ENCODE measurements around the gene GBX1. TPM values are rescaled to one million over a fixed set of nuclear protein-coding genes. Genes with fewer than 3 reads are reported as not detected.

Gene GBX1
- total and polyA plus RNA-seq, 2 of the 4 experiments (the other 2 are of a cell fraction): not detected

DNA sequence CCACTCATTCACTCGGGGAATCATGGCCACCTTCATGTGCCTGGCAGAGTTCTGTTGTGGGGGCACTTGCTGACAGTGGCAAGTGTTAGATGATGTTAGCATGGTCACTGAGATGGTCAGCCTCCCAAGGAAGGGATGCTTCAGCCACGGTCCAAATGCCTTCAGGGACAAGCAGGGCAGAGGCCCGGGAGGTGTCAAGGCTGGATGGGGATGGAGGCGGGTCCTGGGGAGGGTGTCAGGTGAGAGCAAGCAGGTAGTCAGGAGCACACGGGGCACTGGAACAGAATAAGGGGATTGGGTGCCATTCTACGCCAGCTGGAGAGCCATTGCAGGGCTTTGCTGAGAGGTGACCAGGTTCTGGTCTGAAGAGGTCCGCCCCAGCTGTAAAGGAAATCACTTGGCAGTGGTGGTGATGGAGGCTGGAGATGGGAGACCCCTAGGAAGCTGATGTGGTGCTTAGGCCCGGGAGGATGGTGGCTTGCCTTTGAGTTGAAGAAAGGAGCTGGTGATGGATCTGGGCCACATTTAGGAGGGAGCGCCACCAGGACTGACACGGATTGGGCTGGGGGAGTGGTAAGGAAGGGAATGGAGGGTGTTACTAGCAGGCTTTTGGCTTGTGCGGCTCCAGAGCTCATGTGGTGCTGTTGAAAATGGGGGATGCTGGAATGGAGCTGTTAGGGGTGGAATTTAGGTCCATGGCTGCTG is 57.1 kb downstream of the GBX1 start:
- H3K14ac ChIP-seq (replicated peaks; ENCODE audit: low read depth, low read length): no peak overlapping the region
- no peak overlapping the region for H3K4me3 ChIP-seq (ENCODE audit: insufficient read depth, low read depth, low read length)
- H3K4ac ChIP-seq (ENCODE audit: low read depth, low read length): peak overlapping the region; percentile 86
- intact Hi-C loops (cut with micrococcal nuclease): loop anchor here (2.0 to 5.0 kb wide), 4 partner anchors 98 to 332 kb away; no protein-coding TSS in a partner anchor
- 0 out of 2 replicates have a peak overlapping the region, but pooled peaks have one; percentile 42 for H2BK120ac ChIP-seq (ENCODE audit: low read depth, low read length)
- H3K9ac ChIP-seq (ENCODE audit: low read depth, low read length): no peak overlapping the region
- 0 out of 4 replicates have a peak overlapping the region, but pooled peaks of 1 of the 2 experiments have one; percentile 29 for H4K8ac ChIP-seq (ENCODE audit: low read depth in 2 of 2, low read length in 2 of 2)
- peak overlapping the region; percentile 35; the same call in 1 of the 2 replicates for H2BK20ac ChIP-seq (ENCODE audit: low read depth, low read length)
- no peak for DNase-seq
- peak overlapping the region; percentile 38; the same call in 1 of the 2 replicates for H4K91ac ChIP-seq (ENCODE audit: insufficient read depth, low read depth, low read length)
- peaks cover 22% of the 10 kb centered on the region for H3K4me1 ChIP-seq (ENCODE audit: control insufficient read depth, insufficient read depth, low read length)
- peaks cover 19% of the 10 kb centered on the region for H3K9me1 ChIP-seq (ENCODE audit: insufficient read depth, low read length)
- H3K27me3 ChIP-seq (ENCODE audit: control insufficient read depth, insufficient read depth, low read length): no peaks in the 10 kb centered on the region
- H2AK9ac ChIP-seq (replicated peaks; ENCODE audit: low read depth, low read length, poor library complexity): peak overlapping the region; percentile 92
- ATAC-seq (ENCODE audit: low read depth): no peak
- ChIA-PET CTCF (interaction anchor here (0.6 to 1.7 kb wide), 6 partner anchors 13 to 71 kb away, joined by 3 to 7 read pairs (median 4); no protein-coding TSS in a partner anchor), POLR2A (ENCODE audit: unreplicated experiment) (no interaction called here)
- no peak overlapping the region for H3K18ac ChIP-seq (ENCODE audit: low read depth, low read length)
- no peak overlapping the region for H2BK15ac ChIP-seq (ENCODE audit: low read depth, low read length)
- H3K56ac ChIP-seq (ENCODE audit: extremely low read depth, insufficient read depth, low read length): no peak overlapping the region
- H3K9me3 ChIP-seq (ENCODE audit: control insufficient read depth, insufficient read depth, low read length): no peaks in the 10 kb centered on the region
- 76% methylated on average over 10 of the region's 11 CpGs; no CpG with 5 or more reads in 1 of the 2 experiments for WGBS, 2 experiments (ENCODE audit: extremely low coverage in 2 of 2, insufficient read length in 1 of 2)
- H4K5ac ChIP-seq (ENCODE audit: low read depth, low read length): no peak overlapping the region
- peaks cover 23 to 76% of the 10 kb centered on the region in 2 experiments; a peak in 3 of 4 replicates for H3K79me1 ChIP-seq (ENCODE audit: low read depth in 1 of 2, low read length in 2 of 2)
- BruUV-seq (replicated peaks): no TSS peak
- in situ Hi-C loops (cut with MboI; ENCODE audit: low sequenced_read_pairs): loop anchor here (5.0 to 25.0 kb wide), 2 partner anchors 88 to 323 kb away; partner anchors contain the start of gene ATG9B
- H2BK5ac ChIP-seq (ENCODE audit: low read depth, low read length, poor library complexity, severe bottlenecking): no peak overlapping the region
- H3K4me2 ChIP-seq (ENCODE audit: low read depth, low read length): no peak overlapping the region
- H4K20me1 ChIP-seq (ENCODE audit: insufficient read depth, low read length): peaks cover 73% of the 10 kb centered on the region
- H3K36me3 ChIP-seq (ENCODE audit: control insufficient read depth, insufficient read depth, low read length): peaks cover 5% of the 10 kb centered on the region
- no peak overlapping the region for H2AFZ ChIP-seq (replicated peaks; ENCODE audit: low read length, poor library complexity)
- dilution Hi-C loops (cut with HindIII; ENCODE audit: low sequenced_read_pairs, unreplicated experiment): no loop called here
- peak overlapping the region; percentile 63; the same call in 1 of the 2 replicates for H3K23ac ChIP-seq (ENCODE audit: low read depth, low read length)
- no peak overlapping the region for H3K27ac ChIP-seq (ENCODE audit: insufficient read depth, low read length)
- no peak for TF ChIP-seq RCOR1 (IDR thresholded peaks at IDR 0.05; ENCODE audit: insufficient replicate concordance, low read length)
- TF ChIP-seq NFE2L2 (IDR thresholded peaks at IDR 0.05; ENCODE audit: low read depth, low read length): no peak
- TF ChIP-seq MAFK (IDR thresholded peaks at IDR 0.05; ENCODE audit: low read depth, low read length): no peak
- TF ChIP-seq CHD1 (IDR thresholded peaks at IDR 0.05; ENCODE audit: low read depth, low read length): no peak
- no peak for TF ChIP-seq CEBPB (IDR thresholded peaks at IDR 0.05; ENCODE audit: low read depth, low read length)
- no peak for TF ChIP-seq FOS (IDR thresholded peaks at IDR 0.05; ENCODE audit: low read depth, low read length)
- TF ChIP-seq, protein P1, sequence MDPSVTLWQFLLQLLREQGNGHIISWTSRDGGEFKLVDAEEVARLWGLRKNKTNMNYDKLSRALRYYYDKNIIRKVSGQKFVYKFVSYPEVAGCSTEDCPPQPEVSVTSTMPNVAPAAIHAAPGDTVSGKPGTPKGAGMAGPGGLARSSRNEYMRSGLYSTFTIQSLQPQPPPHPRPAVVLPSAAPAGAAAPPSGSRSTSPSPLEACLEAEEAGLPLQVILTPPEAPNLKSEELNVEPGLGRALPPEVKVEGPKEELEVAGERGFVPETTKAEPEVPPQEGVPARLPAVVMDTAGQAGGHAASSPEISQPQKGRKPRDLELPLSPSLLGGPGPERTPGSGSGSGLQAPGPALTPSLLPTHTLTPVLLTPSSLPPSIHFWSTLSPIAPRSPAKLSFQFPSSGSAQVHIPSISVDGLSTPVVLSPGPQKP (IDR thresholded peaks at IDR 0.05; ENCODE audit: borderline replicate concordance, low read depth, low read length): no peak
- no peak for TF ChIP-seq MAZ (IDR thresholded peaks at IDR 0.05; ENCODE audit: borderline replicate concordance, low read depth, low read length)
- TF ChIP-seq, protein P2, sequence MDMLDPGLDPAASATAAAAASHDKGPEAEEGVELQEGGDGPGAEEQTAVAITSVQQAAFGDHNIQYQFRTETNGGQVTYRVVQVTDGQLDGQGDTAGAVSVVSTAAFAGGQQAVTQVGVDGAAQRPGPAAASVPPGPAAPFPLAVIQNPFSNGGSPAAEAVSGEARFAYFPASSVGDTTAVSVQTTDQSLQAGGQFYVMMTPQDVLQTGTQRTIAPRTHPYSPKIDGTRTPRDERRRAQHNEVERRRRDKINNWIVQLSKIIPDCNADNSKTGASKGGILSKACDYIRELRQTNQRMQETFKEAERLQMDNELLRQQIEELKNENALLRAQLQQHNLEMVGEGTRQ (IDR thresholded peaks at IDR 0.05; ENCODE audit: low read depth, low read length): no peak
- no peak for TF ChIP-seq MXI1 (IDR thresholded peaks at IDR 0.05; ENCODE audit: borderline replicate concordance, low read depth, low read length)
- H2AK5ac ChIP-seq (ENCODE audit: low read depth, low read length): peak overlapping the region; percentile 51; the same call in 1 of the 2 replicates
